HEK293T (cell line): ENCODE data around the gene TMEM72.

Source experiments
- CTCF ChIA-PET: fragments of 350-600 bp; formaldehyde crosslinking; extraction: SDS; loops from one replicate; lab custom pipeline; 2021; ENCODE audit warnings: antibody characterized with exemption, inconsistent platforms; lab: Yijun Ruan, JAX
- POLR2A ChIA-PET: fragments of 350-600 bp; formaldehyde crosslinking; extraction: SDS; loops from one replicate; lab custom pipeline; 2020; ENCODE audit warnings: antibody characterized with exemption, inconsistent platforms; lab: Yijun Ruan, JAX
- DNase-seq: peaks from one replicate; pipeline ENCODE4 v3.0.0; 2012; ENCODE audit warnings: mixed read lengths; ENCODE audit errors: extremely low spot score
- ARNT ChIP-seq: fragments of 450-650 bp; IDR thresholded peaks from 2 replicates; pipeline ENCODE4 v1.6.1; 2017; ENCODE audit warnings: mild to moderate bottlenecking
- BHLHE40 ChIP-seq: fragments of 450-650 bp; IDR thresholded peaks from 2 replicates; pipeline ENCODE4 v1.6.1; 2016; ENCODE audit warnings: mild to moderate bottlenecking, moderate library complexity, borderline replicate concordance
- CTBP1 ChIP-seq: fragments of 450-650 bp; IDR thresholded peaks from 2 replicates; pipeline ENCODE4 v1.6.1; 2016; ENCODE audit warnings: borderline replicate concordance
- ELF4 ChIP-seq: fragments of 450-650 bp; IDR thresholded peaks from 2 replicates; pipeline ENCODE4 v1.6.1; 2017; ENCODE audit warnings: antibody characterized with exemption
- FOXA1 ChIP-seq: fragments of 450-650 bp; IDR thresholded peaks from 2 replicates; pipeline ENCODE4 v1.6.1; 2016; ENCODE audit warnings: mild to moderate bottlenecking
- FOXK2 ChIP-seq: fragments of 450-650 bp; IDR thresholded peaks from 2 replicates; pipeline ENCODE4 v1.6.1; 2016; ENCODE audit warnings: mild to moderate bottlenecking
- FOXM1 ChIP-seq: fragments of 450-650 bp; IDR thresholded peaks from 2 replicates; pipeline ENCODE4 v1.6.1; 2017; ENCODE audit warnings: mild to moderate bottlenecking, borderline replicate concordance
- HDGF ChIP-seq: fragments of 450-650 bp; IDR thresholded peaks from 2 replicates; pipeline ENCODE4 v1.6.1; 2017; ENCODE audit warnings: antibody characterized with exemption, borderline replicate concordance
- L3MBTL2 ChIP-seq: fragments of 450-650 bp; conservative IDR thresholded peaks from 2 replicates; pipeline ENCODE4 v1.6.1; 2016; ENCODE audit warnings: mild to moderate bottlenecking
- LEF1 ChIP-seq: fragments of 450-650 bp; IDR thresholded peaks from 2 replicates; pipeline ENCODE4 v1.6.1; 2017; ENCODE audit warnings: mild to moderate bottlenecking, borderline replicate concordance
- NFRKB ChIP-seq: fragments of 450-650 bp; IDR thresholded peaks from 2 replicates; pipeline ENCODE4 v1.6.1; 2016; ENCODE audit warnings: mild to moderate bottlenecking, moderate library complexity
- PKNOX1 ChIP-seq: fragments of 450-650 bp; IDR thresholded peaks from 2 replicates; pipeline ENCODE4 v1.6.1; 2016
- SP1 ChIP-seq: fragments of 450-650 bp; IDR thresholded peaks from 2 replicates; pipeline ENCODE4 v1.6.1; 2017
- SUZ12 ChIP-seq: fragments of 450-650 bp; IDR thresholded peaks from 2 replicates; pipeline ENCODE4 v1.6.1; 2016; ENCODE audit warnings: mild to moderate bottlenecking
- TARDBP ChIP-seq: fragments of 450-650 bp; IDR thresholded peaks from 2 replicates; pipeline ENCODE4 v1.6.1; 2016
- ZNF384 ChIP-seq: fragments of 450-650 bp; IDR thresholded peaks from 2 replicates; pipeline ENCODE4 v1.6.1; 2016

The TMEM72 gene

GRCh38 chr10:44898665-44899064 is 12.5 kb upstream of the TMEM72 start:
- DNase-seq = no peak
- TF ChIP-seq TARDBP (no peak), CTBP1 (no peak), FOXM1 (no peak), FOXA1 (no peak), BHLHE40 (no peak), ARNT (no peak), SP1 (no peak), NFRKB (no peak), PKNOX1 (no peak), HDGF (no peak), ZNF384 (no peak), L3MBTL2 (no peak), ELF4 (no peak), FOXK2 (no peak), LEF1 (no peak)
- ChIA-PET CTCF (interaction anchor here (0.5 kb wide), 1 partner anchor 1757 kb away, joined by 3 read pairs; no protein-coding TSS in a partner anchor), POLR2A (interaction anchor here (1.8 kb wide), 1 partner anchor 8 kb away, joined by 4 read pairs; no protein-coding TSS in a partner anchor)

- ChIA-PET CTCF (interaction anchor here (0.5 to 1.2 kb wide), 3 partner anchors 11 to 1758 kb away, joined by 3 to 4 read pairs (median 3); no protein-coding TSS in a partner anchor), POLR2A (interaction anchor here (1.8 kb wide), 1 partner anchor 9 kb away, joined by 4 read pairs; no protein-coding TSS in a partner anchor)
- TF ChIP-seq PKNOX1 = no peak
- TF ChIP-seq FOXA1 = no peak
- no peak for TF ChIP-seq L3MBTL2
- no peak for TF ChIP-seq FOXK2
- no peak for TF ChIP-seq SP1
- TF ChIP-seq ZNF384 = no peak
- no peak for TF ChIP-seq ARNT
- TF ChIP-seq LEF1 = no peak
- DNase-seq = no peak
Observed at GRCh38 chr10:44899450-44900080, 11.6 kb upstream of the TMEM72 start.

GRCh38 chr10:44902941-44903545 is 8.1 kb upstream of the TMEM72 start:
- ChIA-PET POLR2A (interaction anchor here (1.5 to 1.6 kb wide), 2 partner anchors 19 to 21 kb away, joined by 4 to 5 read pairs; no protein-coding TSS in a partner anchor), CTCF (interaction anchor here (0.6 to 1.1 kb wide), 3 partner anchors 24 to 30 kb away, joined by 3 to 6 read pairs (median 3); no protein-coding TSS in a partner anchor)
- TF ChIP-seq PKNOX1 (peak; percentile 92), FOXA1 (no peak), ZNF384 (no peak), BHLHE40 (no peak), FOXK2 (no peak), ARNT (peak; percentile 90), L3MBTL2 (peak; percentile 73), LEF1 (no peak), CTBP1 (peak; percentile 56; the same call in 1 of the 2 replicates), TARDBP (no peak), SP1 (no peak)
- peak; percentile 43 for DNase-seq

GRCh38 chr10:44906486-44906885 is 4.7 kb upstream of the TMEM72 start:
- ChIA-PET POLR2A (no interaction called here), CTCF (interaction anchor here (0.6 kb wide), 2 partner anchors 1042 to 1221 kb away, joined by 3 to 8 read pairs; no protein-coding TSS in a partner anchor)
- TF ChIP-seq ARNT (no peak), HDGF (no peak), PKNOX1 (no peak), ELF4 (no peak), SP1 (no peak), FOXA1 (no peak), SUZ12 (no peak), NFRKB (no peak)
- no peak for DNase-seq

- ChIA-PET POLR2A (interaction anchor here (1.2 to 2.5 kb wide), 3 partner anchors 24 to 32 kb away, joined by 3 to 7 read pairs (median 4); no protein-coding TSS in a partner anchor), CTCF (interaction anchor here (0.9 to 1.0 kb wide), 2 partner anchors 19 to 73 kb away, joined by 3 read pairs; no protein-coding TSS in a partner anchor)
- TF ChIP-seq L3MBTL2 (no peak), NFRKB (no peak), HDGF (no peak), SUZ12 (no peak), LEF1 (no peak), SP1 (no peak), FOXA1 (no peak), FOXK2 (no peak), ZNF384 (no peak), BHLHE40 (no peak), CTBP1 (no peak), ELF4 (no peak), TARDBP (no peak), ARNT (no peak)
- no peak for DNase-seq
Observed at GRCh38 chr10:44907556-44907955, 3.6 kb upstream of the TMEM72 start.
